ENCODE measurements around the gene KIAA1217.

KIAA1217 gene

DNA sequence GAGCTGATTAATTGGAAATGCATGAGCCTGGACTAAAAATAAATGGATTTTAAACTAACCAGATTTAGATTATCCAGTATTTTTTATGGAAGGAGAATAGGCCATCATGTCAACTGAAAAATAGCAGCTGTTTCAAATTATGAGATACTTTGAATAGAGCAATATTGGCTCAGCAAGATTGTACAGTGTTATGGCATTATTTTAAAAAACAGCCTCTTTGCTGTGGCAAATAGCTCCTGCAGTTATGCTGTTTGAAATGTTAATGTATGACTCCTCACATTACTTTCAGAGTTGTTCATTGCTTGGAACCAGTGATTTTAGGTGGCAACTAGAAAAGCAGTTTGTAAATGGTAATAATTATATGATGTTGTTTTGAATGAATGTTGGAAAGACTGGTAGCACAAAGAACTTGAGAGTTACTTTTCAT is 244.5 kb downstream of the KIAA1217 start:
- Histone ChIP-seq H3K27me3 (ENCODE audit: insufficient read depth, low read length) (no peaks in the 10 kb centered on the region), H3K4me3 (ENCODE audit: low read depth, low read length, poor library complexity, severe bottlenecking) (no peak overlapping the region), H3K9me3 (ENCODE audit: low read length) (no peaks in the 10 kb centered on the region), H3K36me3 (ENCODE audit: insufficient read depth, low read length) (no peaks in the 10 kb centered on the region), H3K27ac (ENCODE audit: low read depth, low read length, poor library complexity, severe bottlenecking) (no peak overlapping the region), H4K20me1 (ENCODE audit: insufficient read depth, low read length) (no peaks in the 10 kb centered on the region), H3K4me1 (ENCODE audit: insufficient read depth, low read length, severe bottlenecking) (no peaks in the 10 kb centered on the region), H3K9ac (ENCODE audit: low read length) (no peak overlapping the region), H3K79me2 (ENCODE audit: insufficient read depth, low read length) (no peaks in the 10 kb centered on the region), H3K4me2 (ENCODE audit: low read length) (no peak overlapping the region), H3K9me2 (ENCODE audit: low read depth, low read length) (no peaks in the 10 kb centered on the region), H2AFZ (ENCODE audit: low read length) (no peak overlapping the region), H3F3A (ENCODE audit: insufficient read depth, low read length) (no peaks in the 10 kb centered on the region)
- TF ChIP-seq, protein P1, sequence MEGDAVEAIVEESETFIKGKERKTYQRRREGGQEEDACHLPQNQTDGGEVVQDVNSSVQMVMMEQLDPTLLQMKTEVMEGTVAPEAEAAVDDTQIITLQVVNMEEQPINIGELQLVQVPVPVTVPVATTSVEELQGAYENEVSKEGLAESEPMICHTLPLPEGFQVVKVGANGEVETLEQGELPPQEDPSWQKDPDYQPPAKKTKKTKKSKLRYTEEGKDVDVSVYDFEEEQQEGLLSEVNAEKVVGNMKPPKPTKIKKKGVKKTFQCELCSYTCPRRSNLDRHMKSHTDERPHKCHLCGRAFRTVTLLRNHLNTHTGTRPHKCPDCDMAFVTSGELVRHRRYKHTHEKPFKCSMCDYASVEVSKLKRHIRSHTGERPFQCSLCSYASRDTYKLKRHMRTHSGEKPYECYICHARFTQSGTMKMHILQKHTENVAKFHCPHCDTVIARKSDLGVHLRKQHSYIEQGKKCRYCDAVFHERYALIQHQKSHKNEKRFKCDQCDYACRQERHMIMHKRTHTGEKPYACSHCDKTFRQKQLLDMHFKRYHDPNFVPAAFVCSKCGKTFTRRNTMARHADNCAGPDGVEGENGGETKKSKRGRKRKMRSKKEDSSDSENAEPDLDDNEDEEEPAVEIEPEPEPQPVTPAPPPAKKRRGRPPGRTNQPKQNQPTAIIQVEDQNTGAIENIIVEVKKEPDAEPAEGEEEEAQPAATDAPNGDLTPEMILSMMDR (IDR thresholded peaks at IDR 0.05; ENCODE audit: low read length): no peak
- TF ChIP-seq EZH2 (IDR thresholded peaks at IDR 0.05; ENCODE audit: borderline replicate concordance, low read length): no peak

DNA sequence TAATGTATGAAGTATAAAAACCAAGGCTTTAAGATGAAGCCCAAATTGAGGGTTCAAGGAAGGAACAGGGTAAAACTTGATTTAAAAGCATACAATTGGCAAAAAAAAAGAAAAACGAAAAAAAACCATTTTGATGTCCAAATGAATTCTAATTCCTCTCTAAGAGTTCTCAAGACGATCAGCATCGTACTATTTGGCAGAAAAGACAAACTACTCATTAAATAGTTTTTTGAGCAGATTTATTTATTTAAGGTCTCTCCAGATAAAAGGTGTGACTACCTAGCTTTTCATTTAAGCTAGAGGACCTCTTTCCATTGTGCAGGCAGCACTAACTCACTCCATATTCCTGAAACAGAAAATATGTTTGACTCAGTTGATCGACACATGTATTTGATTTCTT is 245.0 kb downstream of the KIAA1217 start:
- no peaks in the 10 kb centered on the region for H3K9me3 ChIP-seq (ENCODE audit: low read length)
- no peaks in the 10 kb centered on the region for H3F3A ChIP-seq (ENCODE audit: insufficient read depth, low read length)
- H3K4me1 ChIP-seq (ENCODE audit: insufficient read depth, low read length, severe bottlenecking): no peaks in the 10 kb centered on the region
- TF ChIP-seq, protein P1 (IDR thresholded peaks at IDR 0.05; ENCODE audit: low read length): no peak
- TF ChIP-seq EZH2 (IDR thresholded peaks at IDR 0.05; ENCODE audit: borderline replicate concordance, low read length): no peak
- H3K36me3 ChIP-seq (ENCODE audit: insufficient read depth, low read length): no peaks in the 10 kb centered on the region
- H4K20me1 ChIP-seq (ENCODE audit: insufficient read depth, low read length): no peaks in the 10 kb centered on the region
- H3K79me2 ChIP-seq (ENCODE audit: insufficient read depth, low read length): no peaks in the 10 kb centered on the region
- H3K9me2 ChIP-seq (ENCODE audit: low read depth, low read length): no peaks in the 10 kb centered on the region
- no peak overlapping the region for H2AFZ ChIP-seq (ENCODE audit: low read length)
- H3K4me2 ChIP-seq (ENCODE audit: low read length): no peak overlapping the region
- no peaks in the 10 kb centered on the region for H3K27me3 ChIP-seq (ENCODE audit: insufficient read depth, low read length)
- H3K9ac ChIP-seq (ENCODE audit: low read length): no peak overlapping the region
- H3K27ac ChIP-seq (ENCODE audit: low read depth, low read length, poor library complexity, severe bottlenecking): no peak overlapping the region
- no peak overlapping the region for H3K4me3 ChIP-seq (ENCODE audit: low read depth, low read length, poor library complexity, severe bottlenecking)

DNA sequence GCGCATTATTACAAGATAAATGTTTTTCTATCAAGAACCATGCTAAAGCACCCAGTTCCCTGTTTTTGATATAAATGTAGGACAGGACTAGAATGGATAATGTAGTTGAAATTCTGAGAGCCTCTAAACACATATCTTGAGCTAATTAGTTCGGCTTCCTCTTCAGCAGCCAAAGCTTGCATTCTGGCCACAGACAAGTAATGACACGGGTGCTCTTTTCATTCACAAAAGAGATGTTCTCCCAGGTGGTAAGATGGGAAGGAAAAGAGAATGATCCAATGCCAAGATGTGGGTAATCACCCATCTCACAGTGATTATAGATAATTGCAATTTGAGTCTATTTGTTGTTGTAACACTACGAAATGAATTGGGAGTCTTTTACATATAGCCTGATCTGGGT is 246.5 kb downstream of the KIAA1217 start:
- no peak overlapping the region for H2AFZ ChIP-seq (ENCODE audit: low read length)
- no peaks in the 10 kb centered on the region for H3K4me1 ChIP-seq (ENCODE audit: insufficient read depth, low read length, severe bottlenecking)
- H3K36me3 ChIP-seq (ENCODE audit: insufficient read depth, low read length): no peaks in the 10 kb centered on the region
- no peaks in the 10 kb centered on the region for H4K20me1 ChIP-seq (ENCODE audit: insufficient read depth, low read length)
- no peaks in the 10 kb centered on the region for H3K79me2 ChIP-seq (ENCODE audit: insufficient read depth, low read length)
- H3F3A ChIP-seq (ENCODE audit: insufficient read depth, low read length): no peaks in the 10 kb centered on the region
- TF ChIP-seq EZH2 (IDR thresholded peaks at IDR 0.05; ENCODE audit: borderline replicate concordance, low read length): no peak
- TF ChIP-seq, protein P1 (IDR thresholded peaks at IDR 0.05; ENCODE audit: low read length): no peak
- H3K27ac ChIP-seq (ENCODE audit: low read depth, low read length, poor library complexity, severe bottlenecking): no peak overlapping the region
- no peaks in the 10 kb centered on the region for H3K27me3 ChIP-seq (ENCODE audit: insufficient read depth, low read length)
- H3K9me3 ChIP-seq (ENCODE audit: low read length): no peaks in the 10 kb centered on the region
- no peak overlapping the region for H3K9ac ChIP-seq (ENCODE audit: low read length)
- no peak overlapping the region for H3K4me2 ChIP-seq (ENCODE audit: low read length)
- no peak overlapping the region for H3K4me3 ChIP-seq (ENCODE audit: low read depth, low read length, poor library complexity, severe bottlenecking)
- no peaks in the 10 kb centered on the region for H3K9me2 ChIP-seq (ENCODE audit: low read depth, low read length)
